IMR-90 (cell line): ENCODE data around the gene MRPL9. TPM values are rescaled to one million over a fixed set of nuclear protein-coding genes. Genes with fewer than 3 reads are reported as not detected.

Source experiments
- ATAC-seq: fragments of 200-7000 bp; cut with Tn5 transposase; 2 replicates; pipeline ENCODE4 v1.9.1; 2020; ENCODE audit warnings: low read depth, mild to moderate bottlenecking, moderate library complexity
- BruUV-seq: library from RNA; stranded (reverse); fragments of 400-500 nt; replicated peaks from 2 replicates; lab custom pipeline; 2021; lab: Mats Ljungman, UMichigan
- CTCF ChIA-PET: fragments of 300-600 bp; formaldehyde crosslinking; extraction: SDS; loops from one replicate; lab custom pipeline; 2021; ENCODE audit warnings: antibody characterized with exemption; lab: Yijun Ruan, JAX
- POLR2A ChIA-PET: fragments of 300-600 bp; sonication (Branson Sonifier 250); formaldehyde crosslinking; loops from one replicate; lab custom pipeline; 2022; ENCODE audit warnings: antibody characterized with exemption; ENCODE audit not compliant: unreplicated experiment; lab: Charles Lee
- DNase-seq: peaks from one replicate; pipeline ENCODE4 v3.0.0; 2013
- H2AFZ ChIP-seq: replicated peaks from 2 replicates; pipeline ENCODE3; 2013; ENCODE audit warnings: low read length, mild to moderate bottlenecking; ENCODE audit not compliant: poor library complexity
- H2AK5ac ChIP-seq: 2 replicates; pipeline ENCODE4 v1.6.1; 2013; ENCODE audit warnings: low read depth, low read length, inconsistent platforms
- H2AK9ac ChIP-seq: replicated peaks from 2 replicates; pipeline ENCODE3; 2013; ENCODE audit warnings: mild to moderate bottlenecking, low read depth, low read length, moderate library complexity; ENCODE audit not compliant: poor library complexity
- H2BK120ac ChIP-seq: 2 replicates; pipeline ENCODE4 v1.6.1; 2013; ENCODE audit warnings: low read depth, low read length, inconsistent platforms
- H2BK15ac ChIP-seq: 3 replicates; pipeline ENCODE4 v1.6.1; 2013; ENCODE audit warnings: low read depth, low read length, inconsistent platforms
- H2BK20ac ChIP-seq: 2 replicates; pipeline ENCODE4 v1.6.1; 2013; ENCODE audit warnings: low read depth, mild to moderate bottlenecking, inconsistent platforms, low read length, moderate library complexity
- H2BK5ac ChIP-seq: 2 replicates; pipeline ENCODE4 v1.6.1; 2013; ENCODE audit warnings: mild to moderate bottlenecking, low read depth, low read length, inconsistent platforms; ENCODE audit not compliant: poor library complexity, severe bottlenecking
- H3K14ac ChIP-seq: replicated peaks from 2 replicates; pipeline ENCODE4 v1.6.1; 2013; ENCODE audit warnings: low read depth, low read length, inconsistent platforms
- H3K18ac ChIP-seq: 2 replicates; pipeline ENCODE4 v1.6.1; 2013; ENCODE audit warnings: low read depth, low read length, control low read depth
- H3K23ac ChIP-seq: 2 replicates; pipeline ENCODE4 v1.6.1; 2013; ENCODE audit warnings: low read depth, low read length, inconsistent platforms
- H3K27ac ChIP-seq: 2 replicates; pipeline ENCODE4 v1.5.1; 2013; ENCODE audit warnings: mild to moderate bottlenecking, control low read depth, low read length; ENCODE audit not compliant: insufficient read depth
- H3K27me3 ChIP-seq: 2 replicates; pipeline ENCODE4 v1.6.1; 2013; ENCODE audit warnings: low read length; ENCODE audit not compliant: control insufficient read depth, insufficient read depth
- H3K36me3 ChIP-seq: 2 replicates; pipeline ENCODE4 v1.6.1; 2013; ENCODE audit warnings: low read length, mixed read lengths; ENCODE audit not compliant: control insufficient read depth, insufficient read depth
- H3K4ac ChIP-seq: 2 replicates; pipeline ENCODE4 v1.6.1; 2013; ENCODE audit warnings: low read depth, low read length, inconsistent platforms
- H3K4me1 ChIP-seq: 2 replicates; pipeline ENCODE4 v1.6.1; 2013; ENCODE audit warnings: low read length, mixed read lengths; ENCODE audit not compliant: control insufficient read depth, insufficient read depth
- H3K4me2 ChIP-seq: 2 replicates; pipeline ENCODE4 v1.6.1; 2013; ENCODE audit warnings: low read depth, mild to moderate bottlenecking, control low read depth, low read length, moderate library complexity
- H3K4me3 ChIP-seq: 2 replicates; pipeline ENCODE4 v1.5.1; 2013; ENCODE audit warnings: low read depth, mild to moderate bottlenecking, control low read depth, low read length, moderate library complexity; ENCODE audit not compliant: insufficient read depth
- H3K56ac ChIP-seq: 2 replicates; pipeline ENCODE4 v1.6.1; 2013; ENCODE audit warnings: low read length, inconsistent platforms; ENCODE audit not compliant: insufficient read depth; ENCODE audit errors: extremely low read depth
- H3K79me1 ChIP-seq, 2 experiments: 2 replicates each; pipeline ENCODE4 v1.6.1; 2013; ENCODE audit warnings: low read length in 2 of 2, inconsistent platforms in 1 of 2, low read depth in 1 of 2
- H3K9ac ChIP-seq: 2 replicates; pipeline ENCODE4 v1.6.1; 2013; ENCODE audit warnings: low read depth, low read length, control low read depth
- H3K9me1 ChIP-seq: 2 replicates; pipeline ENCODE4 v1.6.1; 2013; ENCODE audit warnings: low read length, inconsistent platforms; ENCODE audit not compliant: insufficient read depth
- H3K9me3 ChIP-seq: 2 replicates; pipeline ENCODE4 v1.6.1; 2013; ENCODE audit warnings: low read length; ENCODE audit not compliant: control insufficient read depth, insufficient read depth
- H4K20me1 ChIP-seq: 2 replicates; pipeline ENCODE4 v1.6.1; 2013; ENCODE audit warnings: low read length, inconsistent platforms; ENCODE audit not compliant: insufficient read depth
- H4K5ac ChIP-seq: 2 replicates; pipeline ENCODE4 v1.6.1; 2013; ENCODE audit warnings: mild to moderate bottlenecking, low read depth, low read length, control low read depth
- H4K8ac ChIP-seq, 2 experiments: 2 replicates each; pipeline ENCODE4 v1.6.1; 2013; ENCODE audit warnings: low read depth in 2 of 2, low read length in 2 of 2, control low read depth in 1 of 2, inconsistent platforms in 1 of 2
- H4K91ac ChIP-seq: 2 replicates; pipeline ENCODE4 v1.6.1; 2013; ENCODE audit warnings: low read depth, low read length, inconsistent platforms; ENCODE audit not compliant: insufficient read depth
- MAZ ChIP-seq: IDR thresholded peaks from 2 replicates; pipeline ENCODE4 v1.6.1; 2012; ENCODE audit warnings: low read depth, mild to moderate bottlenecking, low read length, improper control_type of control experiment, moderate library complexity, borderline replicate concordance
- MXI1 ChIP-seq: IDR thresholded peaks from 2 replicates; pipeline ENCODE4 v1.6.1; 2012; ENCODE audit warnings: low read depth, mild to moderate bottlenecking, low read length, moderate library complexity, borderline replicate concordance
- POLR2A ChIP-seq: IDR thresholded peaks from 2 replicates; pipeline ENCODE4 v1.6.1; 2012; ENCODE audit warnings: mild to moderate bottlenecking, low read depth, low read length
- SMC3 ChIP-seq: fragments of 150-350 bp; IDR thresholded peaks from 2 replicates; pipeline ENCODE4 v1.6.1; 2016; ENCODE audit warnings: low read depth, mild to moderate bottlenecking, antibody characterized with exemption, low read length, moderate library complexity
- USF2 ChIP-seq: fragments of 150-350 bp; IDR thresholded peaks from 2 replicates; pipeline ENCODE4 v1.6.1; 2017; ENCODE audit warnings: mild to moderate bottlenecking, antibody characterized with exemption, low read length, low read depth
- WGBS, 2 experiments: methylation state at CpG; one replicate each; pipeline versions ENCODE4 v1.1.5 to v1.1.7; 2013; ENCODE audit warnings: missing lambda C conversion rate in 2 of 2; ENCODE audit not compliant: insufficient read length in 1 of 2; ENCODE audit errors: extremely low coverage in 2 of 2; 5-methylcytosine and 5-hydroxymethylcytosine counted together
- dilution Hi-C: fragments of 300-500 bp; cut with HindIII; formaldehyde crosslinking; loops from one replicate; pipeline ENCODE4 v1.14.3; 2018; ENCODE audit warnings: low sequenced_read_pairs; ENCODE audit not compliant: unreplicated experiment
- in situ Hi-C: fragments of 300-500 bp; cut with MboI; formaldehyde crosslinking; loops from 3 replicates; pipeline ENCODE4 v1.14.3; 2019; ENCODE audit warnings: low sequenced_read_pairs, inconsistent platforms, mixed read lengths
- intact Hi-C: fragments of 100-400 bp; cut with micrococcal nuclease; formaldehyde crosslinking; loops from 2 replicates; pipeline ENCODE4 v1.10.0; 2022
- polyA plus RNA-seq, 3 experiments: library from polyadenylated mRNA; depleted of rRNA; stranded (reverse); fragments of >200 nt; gene quantifications; 2 replicates each; pipeline ENCODE4 v1.2.3, GENCODE V29; 2012; ENCODE audit warnings: low replicate concordance in 1 of 3
- total RNA-seq: library from RNA; depleted of rRNA; stranded (reverse); fragments of >200 nt; gene quantifications from 2 replicates; pipeline ENCODE4 v1.2.3, GENCODE V29; 2012

MRPL9 gene
- total and polyA plus RNA-seq, 2 of the 4 experiments (the other 2 are of a cell fraction), result 65.4 to 87.5 TPM

GRCh38 chr1:151718666-151719065 lies 44.6 kb downstream of the MRPL9 start:
- Histone ChIP-seq H3K9me3 (no peaks in the 10 kb centered on the region), H4K91ac (no peak overlapping the region), H3K36me3 (no peaks in the 10 kb centered on the region), H3K27me3 (peaks cover 67% of the 10 kb centered on the region), H4K20me1 (no peaks in the 10 kb centered on the region), H2BK20ac (no peak overlapping the region), H3K56ac (no peak overlapping the region), H3K4me1 (peaks cover 2% of the 10 kb centered on the region; the same call in 1 of the 2 replicates), H3K14ac (no peak overlapping the region), H3K23ac (no peak overlapping the region), H2AK5ac (no peak overlapping the region), H3K18ac (no peak overlapping the region), H3K4me3 (no peak overlapping the region), H3K79me1 (no peaks in the 10 kb centered on the region), H4K5ac (no peak overlapping the region), H2BK5ac (no peak overlapping the region), H3K4me2 (no peak overlapping the region), H3K4ac (no peak overlapping the region), H2BK15ac (no peak overlapping the region), H4K8ac (no peak overlapping the region), H2BK120ac (no peak overlapping the region), H3K27ac (no peak overlapping the region), H2AK9ac (no peak overlapping the region), H3K9ac (no peak overlapping the region), H2AFZ (no peak overlapping the region), H3K9me1 (no peaks in the 10 kb centered on the region)
- ATAC-seq (no peak), DNase-seq (no peak)
- intact Hi-C loops, result no loop called here
- no peak for TF ChIP-seq MAZ
- no peak for TF ChIP-seq MXI1
- TF ChIP-seq POLR2A, result no peak
- no peak for TF ChIP-seq USF2
- TF ChIP-seq SMC3, result no peak
- WGBS, 2 experiments, result no CpG with 5 or more reads among the region's 4 CpGs
- ChIA-PET CTCF (no interaction called here), POLR2A (no interaction called here)
- in situ Hi-C loops, result no loop called here
- dilution Hi-C loops, result no loop called here
- BruUV-seq, result no TSS peak
